SK-N-MC (cell line): ENCODE data around the gene EFEMP2.

Source experiments
- DNase-seq: peaks from one replicate; pipeline ENCODE4 v3.0.0-alpha.2; 2011; ENCODE audit warnings: low read depth, low spot score
- H3K27ac ChIP-seq: fragments of 200-600 bp; sonication (generic); 2 replicates; pipeline ENCODE4 v1.5.1; 2016; ENCODE audit warnings: mixed run types
- H3K36me3 ChIP-seq: fragments of 200-600 bp; sonication (generic); 2 replicates; pipeline ENCODE4 v1.6.1; 2017; ENCODE audit warnings: antibody characterized with exemption, low read length, mixed read lengths; ENCODE audit not compliant: insufficient read depth
- H3K4me3 ChIP-seq: fragments of 200-600 bp; sonication (generic); 2 replicates; pipeline ENCODE4 v1.5.1; 2016
- H3K9ac ChIP-seq: fragments of 200-600 bp; sonication (generic); 2 replicates; pipeline ENCODE4 v1.8.0; 2017; ENCODE audit warnings: mixed run types, mixed read lengths; ENCODE audit not compliant: insufficient read length
- H3K9me3 ChIP-seq: fragments of 200-600 bp; sonication (generic); 2 replicates; pipeline ENCODE4 v1.6.1; 2017; ENCODE audit warnings: low read depth, mild to moderate bottlenecking, antibody characterized with exemption, low read length, moderate library complexity, mixed read lengths
- EZH2 ChIP-seq: fragments of 200-600 bp; sonication (generic); IDR thresholded peaks from one replicate; pipeline ENCODE4 v1.6.1; 2017; ENCODE audit warnings: antibody characterized with exemption
- FOXP2 ChIP-seq: optimal IDR thresholded peaks from 2 replicates; pipeline ENCODE3; 2011; ENCODE audit warnings: mild to moderate bottlenecking, moderate library complexity; ENCODE audit not compliant: insufficient read depth; ENCODE audit errors: extremely low read length, control extremely low read depth
- POLR2AphosphoS5 ChIP-seq: IDR thresholded peaks from 2 replicates; pipeline ENCODE4 v1.6.1; 2012; ENCODE audit warnings: mild to moderate bottlenecking, low read depth, low read length, borderline replicate concordance

EFEMP2 gene

GRCh38 chr11:65860278-65861164 lies 12.1 kb downstream of the EFEMP2 start, which contains the start of gene MUS81:
Gene MUS81, plus strand, starts transcription at chr11:65860433. Its CDS starts 321 bp downstream, at chr11:65860754.
- H3K4me3 ChIP-seq = peak within 1 kb of the TSS; percentile 87
- peak within 1 kb of the TSS; percentile 97 for H3K9ac ChIP-seq
- peaks cover 51% of the 10 kb centered on the region for H3K36me3 ChIP-seq
- H3K27ac ChIP-seq = peak within 1 kb of the TSS; percentile 97
- H3K9me3 ChIP-seq = no peaks in the 10 kb centered on the region
- TF ChIP-seq EZH2 = no peak
- TF ChIP-seq POLR2AphosphoS5 = peak; percentile 87
- DNase-seq = peak; percentile 90

DNA sequence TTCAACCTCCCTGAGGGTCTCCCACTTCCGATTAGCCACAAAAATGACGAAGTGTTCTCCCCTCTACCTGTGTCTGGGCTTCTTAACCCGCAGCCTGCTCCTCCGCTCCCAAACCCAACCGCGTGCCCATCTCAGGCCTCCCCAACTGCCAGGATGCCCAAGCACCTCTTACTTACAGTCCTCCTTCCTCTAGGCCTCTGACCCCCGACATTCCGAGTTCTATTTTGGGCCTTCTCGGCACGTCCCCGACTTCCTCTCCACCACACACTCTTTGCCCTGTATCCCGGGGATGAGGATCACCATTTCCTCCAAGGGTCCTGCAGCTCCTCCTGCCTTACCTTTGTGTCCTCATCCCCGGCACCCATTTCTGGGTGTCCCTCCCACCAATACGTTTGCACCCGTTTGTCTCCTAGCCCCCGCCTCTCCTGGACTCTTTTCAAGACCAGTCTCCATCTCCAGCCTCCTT lies 12.8 kb downstream of the EFEMP2 start:
- no peak for DNase-seq
- peaks cover 51% of the 10 kb centered on the region for H3K36me3 ChIP-seq
- H3K27ac ChIP-seq = peak overlapping the region; percentile 97
- peak overlapping the region; percentile 89 for H3K9ac ChIP-seq
- H3K4me3 ChIP-seq = peak overlapping the region; percentile 87
- no peaks in the 10 kb centered on the region for H3K9me3 ChIP-seq
- TF ChIP-seq POLR2AphosphoS5 (no peak), EZH2 (no peak), FOXP2 (no peak)

GRCh38 chr11:65859095-65859811 lies 13.3 kb downstream of the EFEMP2 start:
- Histone ChIP-seq H3K9me3 (no peaks in the 10 kb centered on the region), H3K4me3 (peak overlapping the region; percentile 87), H3K36me3 (peaks cover 51% of the 10 kb centered on the region), H3K9ac (peak overlapping the region; percentile 97), H3K27ac (peak overlapping the region; percentile 97)
- TF ChIP-seq POLR2AphosphoS5 (peak; percentile 92), FOXP2 (no peak), EZH2 (no peak)
- peak; percentile 76 for DNase-seq

GRCh38 chr11:65858681-65859087 lies 13.9 kb downstream of the EFEMP2 start:
- no peak for DNase-seq
- Histone ChIP-seq H3K27ac (peak overlapping the region; percentile 97), H3K4me3 (peak overlapping the region; percentile 87), H3K9ac (peak overlapping the region; percentile 97), H3K36me3 (peaks cover 51% of the 10 kb centered on the region), H3K9me3 (no peaks in the 10 kb centered on the region)
- TF ChIP-seq FOXP2 (no peak), POLR2AphosphoS5 (no peak), EZH2 (no peak)

DNA sequence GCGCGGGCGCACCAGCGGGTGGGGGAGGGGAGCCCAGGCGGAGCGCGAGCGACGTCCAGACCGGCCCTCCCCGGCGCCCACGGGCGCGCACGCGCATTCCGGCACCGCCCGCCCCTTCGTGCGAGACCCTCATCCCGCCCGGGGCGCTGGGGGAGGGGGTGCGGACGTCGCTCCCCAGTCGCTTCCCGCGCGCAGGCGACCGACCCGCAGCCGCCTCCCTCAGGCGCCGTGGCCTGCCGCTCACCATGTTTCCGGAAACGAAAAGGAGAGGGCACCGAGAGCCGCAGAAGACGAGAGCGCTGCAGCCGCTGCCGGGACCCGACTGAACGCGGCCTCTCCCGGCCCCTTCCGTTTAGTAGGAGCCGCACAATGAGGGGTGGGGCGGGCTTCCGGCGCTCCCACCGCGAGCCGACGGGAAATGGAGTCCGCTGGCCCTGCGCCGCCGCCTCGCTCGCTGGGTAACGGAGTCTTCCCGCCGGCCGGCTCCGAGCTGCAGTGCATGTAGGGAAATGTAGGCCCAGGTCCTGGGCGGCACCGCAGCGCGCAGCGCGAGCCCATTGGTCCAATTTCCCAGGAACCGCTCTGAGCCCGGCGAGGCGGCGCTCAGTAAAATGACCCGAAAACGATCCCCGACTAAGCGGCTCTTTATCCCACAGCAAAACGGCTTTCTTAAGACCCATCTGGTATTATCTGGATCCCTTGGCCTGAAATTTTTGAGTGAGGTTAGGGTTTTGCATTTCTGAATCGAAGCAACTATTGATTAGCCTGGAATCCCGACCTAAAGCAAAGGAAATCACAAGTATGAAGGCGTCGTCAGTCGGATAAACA lies 14.5 kb downstream of the EFEMP2 start, which contains the start of gene CFL1:
CFL1 (minus strand) TSS at position 328 of the 828 bp plus-strand sequence; CDS start at position 247, 81 bp downstream.
- Histone ChIP-seq H3K27ac (peak within 1 kb of the TSS; percentile 97), H3K4me3 (peak within 1 kb of the TSS; percentile 87), H3K36me3 (peaks cover 51% of the 10 kb centered on the region), H3K9ac (peak within 1 kb of the TSS; percentile 97), H3K9me3 (no peaks in the 10 kb centered on the region)
- DNase-seq = peak; percentile 70
- no peak for TF ChIP-seq FOXP2
- TF ChIP-seq POLR2AphosphoS5 = peak; percentile 98
- no peak for TF ChIP-seq EZH2

DNA sequence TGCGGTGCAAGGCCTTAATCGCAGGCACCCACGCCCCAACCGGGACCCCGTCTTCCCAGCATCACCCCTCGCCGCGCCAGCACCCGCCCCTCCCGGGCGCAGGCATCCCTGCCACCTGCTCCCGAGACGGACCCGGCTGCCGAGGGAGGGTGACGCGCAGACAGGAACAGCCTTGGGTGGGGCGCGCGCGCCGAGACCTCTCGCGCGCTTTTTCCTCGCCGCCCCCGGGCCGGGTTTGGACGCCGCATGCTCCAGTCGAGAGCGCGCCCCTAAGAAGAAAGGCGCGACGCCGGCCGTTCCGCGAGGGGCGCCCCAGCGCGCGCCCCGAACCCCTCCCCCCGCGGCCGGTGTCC lies 15.1 kb downstream of the EFEMP2 start:
- Histone ChIP-seq H3K4me3 (peak overlapping the region; percentile 87), H3K27ac (peak overlapping the region; percentile 91), H3K9me3 (no peaks in the 10 kb centered on the region), H3K9ac (peak overlapping the region; percentile 87), H3K36me3 (peaks cover 45% of the 10 kb centered on the region)
- DNase-seq = no peak
- TF ChIP-seq FOXP2 = no peak
- TF ChIP-seq EZH2 = no peak
- no peak for TF ChIP-seq POLR2AphosphoS5

DNA sequence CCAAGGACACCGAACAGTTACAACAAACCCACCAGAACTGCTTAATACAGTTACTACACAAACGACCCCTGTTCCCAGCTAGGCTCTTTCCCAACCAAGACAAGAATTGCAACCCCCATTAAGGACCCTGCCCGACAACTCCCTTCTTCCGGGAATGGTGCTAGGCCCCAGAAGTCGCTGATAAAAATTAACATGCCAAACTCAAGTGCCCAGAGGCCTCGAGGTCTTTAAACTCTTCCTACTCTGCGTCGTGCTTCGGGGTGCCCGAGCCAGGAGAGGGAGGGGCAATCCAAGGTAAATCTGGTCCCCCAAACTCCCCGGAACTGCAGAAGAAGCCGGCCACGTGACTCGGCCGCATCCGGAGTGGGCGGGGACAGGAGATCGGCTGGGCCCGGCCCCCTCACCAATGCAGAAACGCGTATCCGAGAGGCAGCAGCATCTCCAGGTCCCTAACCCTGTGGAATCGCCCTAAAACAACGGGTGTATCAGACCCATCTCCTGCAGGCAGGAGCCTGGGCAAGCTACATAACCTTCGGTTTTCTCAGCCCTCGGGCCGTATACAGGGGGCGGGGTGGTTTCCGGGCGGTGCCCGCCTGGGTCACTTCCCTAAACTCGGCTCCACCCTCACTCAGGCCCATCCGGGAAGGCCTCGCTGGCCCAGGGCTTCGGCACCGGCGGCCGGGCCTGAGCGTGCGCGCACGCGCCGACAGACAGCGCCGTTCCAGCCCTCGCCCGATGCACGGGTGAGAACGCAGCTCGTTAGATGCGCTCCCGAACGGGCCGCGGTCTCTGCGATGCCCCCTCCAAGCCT lies 15.7 kb downstream of the EFEMP2 start:
- Histone ChIP-seq H3K9me3 (no peaks in the 10 kb centered on the region), H3K9ac (peak overlapping the region; percentile 87), H3K4me3 (peak overlapping the region; percentile 87), H3K27ac (peak overlapping the region; percentile 91), H3K36me3 (peaks cover 39% of the 10 kb centered on the region)
- peak; percentile 13; the same call in 1 of the 2 replicates for TF ChIP-seq POLR2AphosphoS5
- no peak for TF ChIP-seq EZH2
- DNase-seq = no peak
